WTC11 (cell line): Measurements from ENCODE around the gene PAIP1.

Experiments
- ESRRA ChIP-seq: sonication (generic); formaldehyde crosslinking; IDR thresholded peaks from 2 replicates; pipeline ENCODE4 v1.8.1; 2022; ENCODE audit warnings: mild to moderate bottlenecking, missing genetic modification reagents, borderline replicate concordance
- FOXP1 ChIP-seq: sonication (generic); formaldehyde crosslinking; IDR thresholded peaks from 2 replicates; pipeline ENCODE4 v1.8.0; 2022; ENCODE audit warnings: missing genetic modification reagents, mild to moderate bottlenecking, moderate library complexity, borderline replicate concordance
- SP1 ChIP-seq: sonication (generic); formaldehyde crosslinking; conservative IDR thresholded peaks from 2 replicates; pipeline ENCODE4 v1.8.1; 2022; ENCODE audit warnings: missing genetic modification reagents
- TF ChIP-seq, protein P1 (sequence below): fragments of 200-600 bp; IDR thresholded peaks from 2 replicates; pipeline ENCODE4 v1.8.0; 2022; ENCODE audit warnings: antibody characterized with exemption
- TF ChIP-seq, protein P2 (sequence below): sonication (generic); formaldehyde crosslinking; IDR thresholded peaks from 2 replicates; pipeline ENCODE4 v1.8.1; 2023; ENCODE audit warnings: mild to moderate bottlenecking, missing genetic modification reagents, moderate library complexity

DNA sequence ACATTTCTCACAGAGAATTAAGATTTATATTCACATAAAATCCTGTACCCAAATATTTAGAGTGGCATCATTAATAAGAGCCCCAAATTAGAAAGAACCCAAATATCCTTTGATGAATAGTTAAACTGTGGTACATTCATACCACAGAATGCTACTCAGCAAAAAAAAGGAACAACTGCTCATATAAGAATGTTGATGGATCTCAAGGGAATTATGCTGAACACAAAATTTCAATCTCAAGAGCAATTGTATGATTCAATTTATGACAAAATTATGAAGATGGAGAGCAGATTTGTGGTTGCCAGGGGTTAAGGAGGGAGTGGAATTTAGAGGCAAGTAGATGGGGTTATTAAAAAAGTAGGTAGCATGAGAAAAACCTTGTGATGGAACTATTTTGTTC lies 4.5 kb upstream of the PAIP1 start:
- TF ChIP-seq, protein P1, sequence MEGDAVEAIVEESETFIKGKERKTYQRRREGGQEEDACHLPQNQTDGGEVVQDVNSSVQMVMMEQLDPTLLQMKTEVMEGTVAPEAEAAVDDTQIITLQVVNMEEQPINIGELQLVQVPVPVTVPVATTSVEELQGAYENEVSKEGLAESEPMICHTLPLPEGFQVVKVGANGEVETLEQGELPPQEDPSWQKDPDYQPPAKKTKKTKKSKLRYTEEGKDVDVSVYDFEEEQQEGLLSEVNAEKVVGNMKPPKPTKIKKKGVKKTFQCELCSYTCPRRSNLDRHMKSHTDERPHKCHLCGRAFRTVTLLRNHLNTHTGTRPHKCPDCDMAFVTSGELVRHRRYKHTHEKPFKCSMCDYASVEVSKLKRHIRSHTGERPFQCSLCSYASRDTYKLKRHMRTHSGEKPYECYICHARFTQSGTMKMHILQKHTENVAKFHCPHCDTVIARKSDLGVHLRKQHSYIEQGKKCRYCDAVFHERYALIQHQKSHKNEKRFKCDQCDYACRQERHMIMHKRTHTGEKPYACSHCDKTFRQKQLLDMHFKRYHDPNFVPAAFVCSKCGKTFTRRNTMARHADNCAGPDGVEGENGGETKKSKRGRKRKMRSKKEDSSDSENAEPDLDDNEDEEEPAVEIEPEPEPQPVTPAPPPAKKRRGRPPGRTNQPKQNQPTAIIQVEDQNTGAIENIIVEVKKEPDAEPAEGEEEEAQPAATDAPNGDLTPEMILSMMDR, result no peak
- TF ChIP-seq, protein P2, sequence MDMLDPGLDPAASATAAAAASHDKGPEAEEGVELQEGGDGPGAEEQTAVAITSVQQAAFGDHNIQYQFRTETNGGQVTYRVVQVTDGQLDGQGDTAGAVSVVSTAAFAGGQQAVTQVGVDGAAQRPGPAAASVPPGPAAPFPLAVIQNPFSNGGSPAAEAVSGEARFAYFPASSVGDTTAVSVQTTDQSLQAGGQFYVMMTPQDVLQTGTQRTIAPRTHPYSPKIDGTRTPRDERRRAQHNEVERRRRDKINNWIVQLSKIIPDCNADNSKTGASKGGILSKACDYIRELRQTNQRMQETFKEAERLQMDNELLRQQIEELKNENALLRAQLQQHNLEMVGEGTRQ (CRISPR knock-in tag), result no peak
- TF ChIP-seq ESRRA (CRISPR knock-in tag), result no peak
- TF ChIP-seq SP1 (CRISPR knock-in tag), result no peak
- no peak for TF ChIP-seq FOXP1 (CRISPR knock-in tag)
